Mesodermal cell (in vitro differentiated cells): ENCODE results near the gene ZNRD2.

ENCODE experiments used
- H3K27ac ChIP-seq: 2 replicates; pipeline ENCODE4 v1.7.0; 2013; ENCODE audit warnings: mild to moderate bottlenecking, low read depth, low read length, moderate library complexity; ENCODE audit not compliant: severe bottlenecking
- H3K36me3 ChIP-seq: 2 replicates; pipeline ENCODE4 v1.7.1; 2013; ENCODE audit warnings: mild to moderate bottlenecking, low read length, moderate library complexity; ENCODE audit not compliant: control insufficient read depth, insufficient read depth
- H3K4me1 ChIP-seq: one replicate; pipeline ENCODE4 v1.7.1; 2013; ENCODE audit warnings: mild to moderate bottlenecking, low read length; ENCODE audit not compliant: insufficient read depth, control insufficient read depth, poor library complexity, severe bottlenecking
- H3K4me3 ChIP-seq: 2 replicates; pipeline ENCODE4 v1.7.0; 2013; ENCODE audit warnings: low read length, control low read depth, mild to moderate bottlenecking; ENCODE audit not compliant: insufficient read depth, poor library complexity, severe bottlenecking; ENCODE audit errors: extremely low read depth
- H3K9me3 ChIP-seq: 2 replicates; pipeline ENCODE4 v1.7.1; 2013; ENCODE audit warnings: mild to moderate bottlenecking, low read length, moderate library complexity; ENCODE audit not compliant: control insufficient read depth
- WGBS, 2 experiments: methylation state at CpG; one replicate each; pipeline ENCODE4 v1.1.5; 2013; ENCODE audit warnings: missing lambda C conversion rate in 2 of 2; ENCODE audit not compliant: insufficient coverage in 2 of 2; 5-methylcytosine and 5-hydroxymethylcytosine counted together

ZNRD2 gene

GRCh38 chr11:65576232-65576866 lies 6.1 kb downstream of the ZNRD2 start:
- Histone ChIP-seq H3K4me3 (peak overlapping the region; percentile 37), H3K9me3 (no peaks in the 10 kb centered on the region), H3K4me1 (peaks cover 46% of the 10 kb centered on the region), H3K27ac (no peak overlapping the region), H3K36me3 (peaks cover 17% of the 10 kb centered on the region)
- 32 to 57% methylated on average over 9 to 24 of the region's 26 CpGs for WGBS, 2 experiments

- peak overlapping the region; percentile 37 for H3K4me3 ChIP-seq
- no peak overlapping the region for H3K27ac ChIP-seq
- H3K4me1 ChIP-seq: peaks cover 39% of the 10 kb centered on the region
- peaks cover 15% of the 10 kb centered on the region for H3K36me3 ChIP-seq
- no peaks in the 10 kb centered on the region for H3K9me3 ChIP-seq
- 77 to 82% methylated on average over 14 to 15 of the region's 18 CpGs for WGBS, 2 experiments
These were observed 6.8 kb downstream of the ZNRD2 start for GRCh38 chr11:65576867-65577755.

GRCh38 chr11:65577756-65578109 lies 7.5 kb downstream of the ZNRD2 start:
- H3K36me3 ChIP-seq: peaks cover 17% of the 10 kb centered on the region
- peaks cover 39% of the 10 kb centered on the region for H3K4me1 ChIP-seq
- no peaks in the 10 kb centered on the region for H3K9me3 ChIP-seq
- H3K4me3 ChIP-seq: no peak overlapping the region
- no peak overlapping the region for H3K27ac ChIP-seq
- 72 to 80% methylated on average over 7 to 8 of the region's 8 CpGs for WGBS, 2 experiments

- H3K36me3 ChIP-seq: peaks cover 17% of the 10 kb centered on the region
- WGBS, 2 experiments: 90 to 91% methylated on average over 6 to 7 of the region's 7 CpGs
- peaks cover 37% of the 10 kb centered on the region for H3K4me1 ChIP-seq
- no peak overlapping the region for H3K4me3 ChIP-seq
- H3K9me3 ChIP-seq: no peaks in the 10 kb centered on the region
- no peak overlapping the region for H3K27ac ChIP-seq
These were observed 7.9 kb downstream of the ZNRD2 start for GRCh38 chr11:65578134-65578533.

- no peak overlapping the region for H3K27ac ChIP-seq
- H3K36me3 ChIP-seq: peaks cover 11% of the 10 kb centered on the region
- H3K9me3 ChIP-seq: no peaks in the 10 kb centered on the region
- H3K4me3 ChIP-seq: no peak overlapping the region
- 77 to 96% methylated on average over 3 of the region's 3 CpGs for WGBS, 2 experiments
- H3K4me1 ChIP-seq: peaks cover 31% of the 10 kb centered on the region
These were observed 8.4 kb downstream of the ZNRD2 start for GRCh38 chr11:65578667-65579066.

GRCh38 chr11:65579291-65579690 lies 9.0 kb downstream of the ZNRD2 start:
- peaks cover 9% of the 10 kb centered on the region for H3K36me3 ChIP-seq
- H3K27ac ChIP-seq: no peak overlapping the region
- H3K9me3 ChIP-seq: no peaks in the 10 kb centered on the region
- H3K4me3 ChIP-seq: no peak overlapping the region
- 92 to 94% methylated on average over 4 of the region's 4 CpGs for WGBS, 2 experiments
- H3K4me1 ChIP-seq: peaks cover 28% of the 10 kb centered on the region

GRCh38 chr11:65580031-65580692 lies 9.9 kb downstream of the ZNRD2 start:
- WGBS, 2 experiments: 94% methylated on average over 12 to 14 of the region's 19 CpGs
- Histone ChIP-seq H3K9me3 (no peaks in the 10 kb centered on the region), H3K27ac (no peak overlapping the region), H3K4me1 (peaks cover 21% of the 10 kb centered on the region), H3K36me3 (peaks cover 9% of the 10 kb centered on the region), H3K4me3 (no peak overlapping the region)

GRCh38 chr11:65580756-65581155 lies 10.5 kb downstream of the ZNRD2 start:
- no peaks in the 10 kb centered on the region for H3K9me3 ChIP-seq
- H3K4me3 ChIP-seq: no peak overlapping the region
- H3K4me1 ChIP-seq: peaks cover 18% of the 10 kb centered on the region
- H3K27ac ChIP-seq: no peak overlapping the region
- WGBS, 2 experiments: 82 to 100% methylated on average over 1 to 2 of the region's 8 CpGs
- H3K36me3 ChIP-seq: peaks cover 10% of the 10 kb centered on the region

GRCh38 chr11:65581928-65582327 lies 11.7 kb downstream of the ZNRD2 start:
- peaks cover 9% of the 10 kb centered on the region for H3K4me1 ChIP-seq
- WGBS, 2 experiments: 86 to 96% methylated on average over 3 of the region's 3 CpGs
- H3K9me3 ChIP-seq: no peaks in the 10 kb centered on the region
- no peak overlapping the region for H3K27ac ChIP-seq
- peaks cover 14% of the 10 kb centered on the region for H3K36me3 ChIP-seq
- H3K4me3 ChIP-seq: no peak overlapping the region

GRCh38 chr11:65583589-65583988 lies 13.3 kb downstream of the ZNRD2 start:
- peaks cover 14% of the 10 kb centered on the region for H3K36me3 ChIP-seq
- H3K9me3 ChIP-seq: no peaks in the 10 kb centered on the region
- no peak overlapping the region for H3K4me3 ChIP-seq
- peaks cover 10% of the 10 kb centered on the region for H3K4me1 ChIP-seq
- no peak overlapping the region for H3K27ac ChIP-seq
- 93 to 94% methylated on average over 3 to 5 of the region's 10 CpGs for WGBS, 2 experiments
